ENCODE data around the gene SCN3A. TPM values are rescaled to one million over a fixed set of nuclear protein-coding genes. Genes with fewer than 3 reads are reported as not detected.

Gene SCN3A
- total RNA-seq, 1 experiment from 2014 or later, result not detected

DNA sequence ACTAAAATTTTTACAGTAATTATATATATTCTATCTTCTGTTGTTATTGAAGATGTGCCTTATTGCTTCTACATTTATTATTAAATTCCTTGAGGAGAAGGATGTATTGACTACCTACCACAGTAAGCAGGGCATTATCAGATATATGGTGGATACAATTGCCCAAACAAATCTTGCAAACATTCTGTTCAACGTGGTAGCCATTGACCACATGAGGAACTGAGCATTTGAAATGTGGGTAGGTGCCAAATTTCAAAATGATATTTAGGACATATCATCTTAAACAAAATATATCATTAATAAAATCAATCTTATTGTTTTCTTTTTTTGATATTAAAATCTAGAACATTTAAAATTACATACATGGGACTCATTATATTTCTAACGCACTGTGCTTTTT lies 11.1 kb downstream of the SCN3A start:
- no peak overlapping the region for H3K4me3 Mint-ChIP-seq (ENCODE audit: unreplicated experiment)
- intact Hi-C loops (cut with micrococcal nuclease; ENCODE audit: unreplicated experiment), result no loop called here
- H3K9me3 Mint-ChIP-seq (ENCODE audit: unreplicated experiment), result no peaks in the 10 kb centered on the region
- no peak overlapping the region for H3K4me3 ChIP-seq (ENCODE audit: low read depth, low read length)
- H3K4me1 ChIP-seq, result no peaks in the 10 kb centered on the region
- ChIA-PET CTCF (interaction anchor here (1.0 kb wide), 1 partner anchor 11 kb away, joined by 4 read pairs; the partner anchor contains the start of gene SCN3A), POLR2A (no interaction called here)
- DNase-seq, result no peak
- H3K36me3 ChIP-seq (ENCODE audit: control insufficient read depth, insufficient read depth, low read length), result no peaks in the 10 kb centered on the region
- H3K36me3 Mint-ChIP-seq (ENCODE audit: insufficient read depth, unreplicated experiment), result no peaks in the 10 kb centered on the region
- no TSS peak for BruUV-seq (replicated peaks)
- no peaks in the 10 kb centered on the region; the same call in 1 of the 2 replicates for H3K9me3 ChIP-seq
- no peak overlapping the region for H3K27ac Mint-ChIP-seq (ENCODE audit: unreplicated experiment)
- H3K27me3 ChIP-seq (replicated peaks; ENCODE audit: control insufficient read depth, insufficient read depth, low read length), result no peaks in the 10 kb centered on the region
- no peaks in the 10 kb centered on the region for H3K4me1 Mint-ChIP-seq (ENCODE audit: low read depth, unreplicated experiment)
- TF ChIP-seq, protein P1, sequence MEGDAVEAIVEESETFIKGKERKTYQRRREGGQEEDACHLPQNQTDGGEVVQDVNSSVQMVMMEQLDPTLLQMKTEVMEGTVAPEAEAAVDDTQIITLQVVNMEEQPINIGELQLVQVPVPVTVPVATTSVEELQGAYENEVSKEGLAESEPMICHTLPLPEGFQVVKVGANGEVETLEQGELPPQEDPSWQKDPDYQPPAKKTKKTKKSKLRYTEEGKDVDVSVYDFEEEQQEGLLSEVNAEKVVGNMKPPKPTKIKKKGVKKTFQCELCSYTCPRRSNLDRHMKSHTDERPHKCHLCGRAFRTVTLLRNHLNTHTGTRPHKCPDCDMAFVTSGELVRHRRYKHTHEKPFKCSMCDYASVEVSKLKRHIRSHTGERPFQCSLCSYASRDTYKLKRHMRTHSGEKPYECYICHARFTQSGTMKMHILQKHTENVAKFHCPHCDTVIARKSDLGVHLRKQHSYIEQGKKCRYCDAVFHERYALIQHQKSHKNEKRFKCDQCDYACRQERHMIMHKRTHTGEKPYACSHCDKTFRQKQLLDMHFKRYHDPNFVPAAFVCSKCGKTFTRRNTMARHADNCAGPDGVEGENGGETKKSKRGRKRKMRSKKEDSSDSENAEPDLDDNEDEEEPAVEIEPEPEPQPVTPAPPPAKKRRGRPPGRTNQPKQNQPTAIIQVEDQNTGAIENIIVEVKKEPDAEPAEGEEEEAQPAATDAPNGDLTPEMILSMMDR (IDR thresholded peaks at IDR 0.05; ENCODE audit: insufficient read depth in 1 of 2, low read depth in 1 of 2, low read length in 1 of 2, severe bottlenecking in 1 of 2, unreplicated experiment in 1 of 2), result no peak
- H3K27me3 Mint-ChIP-seq (ENCODE audit: insufficient read depth, unreplicated experiment), result peaks cover 19% of the 10 kb centered on the region

DNA sequence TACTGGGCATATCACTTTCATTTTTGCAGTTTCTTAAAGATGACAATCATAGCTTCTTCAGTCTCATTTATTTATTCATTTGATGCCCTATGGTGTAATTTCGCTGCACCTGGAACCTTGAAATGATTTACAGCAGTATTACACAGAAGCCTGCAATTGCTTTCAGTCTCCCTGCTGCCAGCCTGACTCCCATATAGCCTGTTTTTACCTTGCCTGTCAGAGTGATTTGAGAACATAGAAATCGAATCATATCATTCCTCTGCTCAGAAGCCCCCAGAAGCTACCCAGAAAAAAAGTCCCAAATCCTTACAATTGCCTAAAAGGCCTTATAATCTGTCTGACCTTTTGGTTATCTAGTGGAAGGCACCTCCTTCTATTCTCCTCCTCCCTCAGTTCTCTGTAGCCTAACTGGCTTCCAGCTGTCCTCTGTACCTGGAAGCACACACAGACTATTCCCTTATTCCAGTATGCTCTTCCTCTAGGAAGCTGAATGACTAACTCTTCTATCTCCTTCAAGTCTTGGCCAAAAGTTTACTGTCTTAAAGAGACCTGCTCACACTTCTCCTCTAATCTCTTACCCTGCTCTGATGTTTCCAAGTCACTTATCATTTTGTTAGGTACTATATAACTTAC lies 12.6 kb downstream of the SCN3A start:
- BruUV-seq (replicated peaks), result no TSS peak
- H3K9me3 ChIP-seq, result no peaks in the 10 kb centered on the region
- DNase-seq, result no peak
- H3K27ac Mint-ChIP-seq (ENCODE audit: unreplicated experiment), result no peak overlapping the region
- H3K4me1 Mint-ChIP-seq (ENCODE audit: low read depth, unreplicated experiment), result no peaks in the 10 kb centered on the region
- no peaks in the 10 kb centered on the region for H3K36me3 ChIP-seq (ENCODE audit: control insufficient read depth, insufficient read depth, low read length)
- POLR2A ChIA-PET, result no interaction called here
- H3K4me3 Mint-ChIP-seq (ENCODE audit: unreplicated experiment), result no peak overlapping the region
- no peaks in the 10 kb centered on the region for H3K27me3 ChIP-seq (replicated peaks; ENCODE audit: control insufficient read depth, insufficient read depth, low read length)
- peaks cover 16% of the 10 kb centered on the region for H3K27me3 Mint-ChIP-seq (ENCODE audit: insufficient read depth, unreplicated experiment)
- H3K36me3 Mint-ChIP-seq (ENCODE audit: insufficient read depth, unreplicated experiment), result no peaks in the 10 kb centered on the region
- CTCF ChIA-PET, result no interaction called here
- H3K9me3 Mint-ChIP-seq (ENCODE audit: unreplicated experiment), result no peaks in the 10 kb centered on the region
- H3K4me1 ChIP-seq, result no peaks in the 10 kb centered on the region
- TF ChIP-seq, protein P1 (IDR thresholded peaks at IDR 0.05; ENCODE audit: insufficient read depth in 1 of 2, low read depth in 1 of 2, low read length in 1 of 2, severe bottlenecking in 1 of 2, unreplicated experiment in 1 of 2), result no peak
- H3K4me3 ChIP-seq (ENCODE audit: low read depth, low read length), result no peak overlapping the region
- intact Hi-C loops (cut with micrococcal nuclease; ENCODE audit: unreplicated experiment), result no loop called here

DNA sequence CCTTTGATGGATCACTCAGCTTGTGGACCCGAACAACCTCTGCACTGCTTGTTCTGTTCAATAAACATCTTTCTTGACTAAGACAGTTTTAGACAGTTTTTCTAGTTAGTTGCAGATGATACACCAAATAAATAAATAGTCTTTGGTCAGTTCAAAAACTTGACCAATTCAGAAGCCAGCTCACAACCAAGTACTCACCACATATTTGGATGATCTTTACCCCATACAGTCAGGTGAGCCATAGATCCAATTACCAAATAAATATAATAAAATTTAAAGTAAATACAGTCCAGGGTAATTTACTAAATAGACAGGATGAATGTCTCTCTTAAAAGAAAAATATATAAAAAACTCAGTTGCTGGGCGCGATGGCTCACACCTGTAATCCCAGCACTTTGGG lies 18.2 kb downstream of the SCN3A start:
- BruUV-seq (replicated peaks), result no TSS peak
- Histone ChIP-seq H3K36me3 (ENCODE audit: control insufficient read depth, insufficient read depth, low read length) (no peaks in the 10 kb centered on the region), H3K9me3 (no peaks in the 10 kb centered on the region), H3K27me3 (replicated peaks; ENCODE audit: control insufficient read depth, insufficient read depth, low read length) (no peaks in the 10 kb centered on the region), H3K4me3 (ENCODE audit: low read depth, low read length) (no peak overlapping the region), H3K4me1 (no peaks in the 10 kb centered on the region)
- intact Hi-C loops (cut with micrococcal nuclease; ENCODE audit: unreplicated experiment), result no loop called here
- Mint-ChIP-seq H3K27ac (ENCODE audit: unreplicated experiment) (no peak overlapping the region), H3K27me3 (ENCODE audit: insufficient read depth, unreplicated experiment) (peaks cover 14% of the 10 kb centered on the region), H3K4me1 (ENCODE audit: low read depth, unreplicated experiment) (no peaks in the 10 kb centered on the region), H3K9me3 (ENCODE audit: unreplicated experiment) (no peaks in the 10 kb centered on the region), H3K4me3 (ENCODE audit: unreplicated experiment) (no peak overlapping the region), H3K36me3 (ENCODE audit: insufficient read depth, unreplicated experiment) (no peaks in the 10 kb centered on the region)
- TF ChIP-seq, protein P1 (IDR thresholded peaks at IDR 0.05; ENCODE audit: insufficient read depth in 1 of 2, low read depth in 1 of 2, low read length in 1 of 2, severe bottlenecking in 1 of 2, unreplicated experiment in 1 of 2), result no peak
- CTCF ChIA-PET, result no interaction called here
- POLR2A ChIA-PET, result no interaction called here
- no peak for DNase-seq
